Spinal cord (tissue), 10 donors: ENCODE results near the gene SMIM44. TPM values are rescaled to one million over a fixed set of nuclear protein-coding genes. Genes with fewer than 3 reads are reported as not detected.
A peak's percentile ranks its signal among the peaks of the same experiment; 100 is the strongest.

Source experiments
- DNase-seq, 6 donors: peaks; one replicate each; pipeline versions ENCODE4 v3.0.0 to v3.0.0-alpha.2; 2013 to 2015; ENCODE audit warnings: low spot score in 6 of 6, low read depth in 4 of 6
- H3K27ac ChIP-seq: one replicate; pipeline ENCODE4 v1.5.1; 2013; ENCODE audit warnings: low read depth, low read length, control low read depth
- H3K27me3 ChIP-seq: one replicate; pipeline ENCODE4 v1.6.1; 2013; ENCODE audit warnings: low read length; ENCODE audit not compliant: control insufficient read depth, insufficient read depth
- H3K36me3 ChIP-seq: one replicate; pipeline ENCODE4 v1.6.1; 2013; ENCODE audit warnings: low read length; ENCODE audit not compliant: control insufficient read depth, insufficient read depth
- H3K4me1 ChIP-seq: one replicate; pipeline ENCODE4 v1.6.1; 2013; ENCODE audit warnings: low read length; ENCODE audit not compliant: control insufficient read depth, insufficient read depth
- H3K4me3 ChIP-seq: one replicate; pipeline ENCODE4 v1.5.1; 2013; ENCODE audit warnings: low read depth, low read length, control low read depth
- H3K9me3 ChIP-seq: one replicate; pipeline ENCODE4 v1.6.1; 2013; ENCODE audit warnings: low read length; ENCODE audit not compliant: control insufficient read depth, insufficient read depth
- WGBS: methylation state at CpG from one replicate; pipeline ENCODE4 v1.1.5; 2013; ENCODE audit warnings: missing lambda C conversion rate; ENCODE audit not compliant: insufficient coverage; 5-methylcytosine and 5-hydroxymethylcytosine counted together
- polyA plus RNA-seq, 2 donors: library from polyadenylated mRNA; unstranded; fragments of 120-200 nt; gene quantifications; one replicate each; pipeline ENCODE4 v1.2.1, GENCODE V29; 2013; ENCODE audit not compliant: insufficient read length in 2 of 2
- total RNA-seq, 2 donors: library from RNA; depleted of rRNA in 1 of 2; stranded (reverse); fragments of 120-200 nt in 1 of 2; fragments of >200 nt in 1 of 2; gene quantifications; one replicate each; pipeline versions ENCODE4 v1.2.3 to v1.2.4, GENCODE V29; 2013 to 2014
- donor health status: healthy.

Gene SMIM44
- total and polyA plus RNA-seq, 4 donors, result not detected

GRCh38 chr19:3442487-3443071 is 40.7 kb downstream of the SMIM44 start:
- H3K27ac ChIP-seq, result no peak overlapping the region
- H3K4me1 ChIP-seq, result peaks cover 32% of the 10 kb centered on the region
- H3K9me3 ChIP-seq, result no peaks in the 10 kb centered on the region
- DNase-seq, result no peak
- peaks cover 67% of the 10 kb centered on the region for H3K36me3 ChIP-seq
- no peak overlapping the region for H3K4me3 ChIP-seq
- 94% methylated on average over 12 of the region's 15 CpGs for WGBS
- H3K27me3 ChIP-seq, result no peaks in the 10 kb centered on the region

- H3K4me3 ChIP-seq, result no peak overlapping the region
- H3K4me1 ChIP-seq, result peaks cover 32% of the 10 kb centered on the region
- 64% methylated on average over 5 of the region's 14 CpGs for WGBS
- no peaks in the 10 kb centered on the region for H3K27me3 ChIP-seq
- no peak overlapping the region for H3K27ac ChIP-seq
- peaks cover 65% of the 10 kb centered on the region for H3K36me3 ChIP-seq
- no peak for DNase-seq
- H3K9me3 ChIP-seq, result no peaks in the 10 kb centered on the region
Measured at GRCh38 chr19:3441986-3442329, 41.3 kb downstream of the SMIM44 start.

GRCh38 chr19:3441089-3441985 is 41.9 kb downstream of the SMIM44 start:
- WGBS, result 71% methylated on average over 25 of the region's 25 CpGs
- H3K36me3 ChIP-seq, result peaks cover 64% of the 10 kb centered on the region
- H3K27ac ChIP-seq, result no peak overlapping the region
- H3K4me1 ChIP-seq, result peaks cover 32% of the 10 kb centered on the region
- no peak for DNase-seq
- H3K4me3 ChIP-seq, result no peak overlapping the region
- no peaks in the 10 kb centered on the region for H3K9me3 ChIP-seq
- H3K27me3 ChIP-seq, result no peaks in the 10 kb centered on the region

GRCh38 chr19:3440082-3440481 is 43.2 kb downstream of the SMIM44 start:
- H3K4me3 ChIP-seq, result no peak overlapping the region
- peaks cover 37% of the 10 kb centered on the region for H3K4me1 ChIP-seq
- H3K36me3 ChIP-seq, result peaks cover 54% of the 10 kb centered on the region
- no peak for DNase-seq
- 47% methylated on average over 11 of the region's 13 CpGs for WGBS
- H3K27me3 ChIP-seq, result no peaks in the 10 kb centered on the region
- no peaks in the 10 kb centered on the region for H3K9me3 ChIP-seq
- no peak overlapping the region for H3K27ac ChIP-seq

GRCh38 chr19:3434630-3435553 is 48.3 kb downstream of the SMIM44 start:
- Histone ChIP-seq H3K4me3 (peak overlapping the region; percentile 76), H3K36me3 (peaks cover 54% of the 10 kb centered on the region), H3K4me1 (peaks cover 27% of the 10 kb centered on the region), H3K27me3 (no peaks in the 10 kb centered on the region), H3K27ac (peak overlapping the region; percentile 97), H3K9me3 (no peaks in the 10 kb centered on the region)
- DNase-seq, result peak; percentile 84 to 99 (median 90)
- under 1% methylated on average over 67 of the region's 67 CpGs for WGBS

- no peak for DNase-seq
- Histone ChIP-seq H3K4me3 (peak overlapping the region; percentile 76), H3K27ac (peak overlapping the region; percentile 97)
Measured at GRCh38 chr19:3433805-3434540, 49.3 kb downstream of the SMIM44 start.

GRCh38 chr19:3433313-3433712 is 49.9 kb downstream of the SMIM44 start:
- Histone ChIP-seq H3K9me3 (no peaks in the 10 kb centered on the region), H3K27me3 (no peaks in the 10 kb centered on the region), H3K36me3 (peaks cover 50% of the 10 kb centered on the region), H3K27ac (no peak overlapping the region), H3K4me3 (no peak overlapping the region), H3K4me1 (peaks cover 39% of the 10 kb centered on the region)
- DNase-seq, result no peak
- 50% methylated on average over 4 of the region's 12 CpGs for WGBS

More at GRCh38 chr19:3433805-3434540, 49.3 kb downstream of the SMIM44 start:
- no peaks in the 10 kb centered on the region for H3K9me3 ChIP-seq
- H3K36me3 ChIP-seq, result peaks cover 52% of the 10 kb centered on the region
- 86% methylated on average over 11 of the region's 11 CpGs for WGBS
- peaks cover 34% of the 10 kb centered on the region for H3K4me1 ChIP-seq
- no peaks in the 10 kb centered on the region for H3K27me3 ChIP-seq
